GM12874 (cell line): ENCODE data around the gene DMBX1.

Experiments
- CTCF ChIP-seq: IDR thresholded peaks from 2 replicates; pipeline ENCODE4 v1.5.1; 2011; ENCODE audit warnings: low read depth, mild to moderate bottlenecking, control low read depth, low read length, moderate library complexity; ENCODE audit not compliant: insufficient read depth

The DMBX1 gene

GRCh38 chr1:46453449-46453848, 36.2 kb upstream of the DMBX1 start:
- no peak for TF ChIP-seq CTCF

GRCh38 chr1:46455951-46456350, 33.7 kb upstream of the DMBX1 start:
- no peak for TF ChIP-seq CTCF

GRCh38 chr1:46456411-46456963, 33.1 kb upstream of the DMBX1 start:
- TF ChIP-seq CTCF: no peak

GRCh38 chr1:46457178-46457577, 32.5 kb upstream of the DMBX1 start:
- no peak for TF ChIP-seq CTCF

GRCh38 chr1:46458190-46458589, 31.4 kb upstream of the DMBX1 start:
- TF ChIP-seq CTCF: no peak

GRCh38 chr1:46458846-46459245, 30.8 kb upstream of the DMBX1 start:
- TF ChIP-seq CTCF: no peak

GRCh38 chr1:46459315-46459714, 30.3 kb upstream of the DMBX1 start:
- TF ChIP-seq CTCF: no peak
